GM06990 (cell line): ENCODE measurements around the gene OR2T12.

ENCODE experiments used
- DNase-seq: peaks from one replicate; pipeline ENCODE4 v3.0.0-alpha.2; 2011; ENCODE audit not compliant: insufficient read length; ENCODE audit errors: extremely low read depth
- H3K27me3 ChIP-seq: replicated peaks from 2 replicates; pipeline ENCODE4 v1.6.0; 2011; ENCODE audit warnings: low read length; ENCODE audit not compliant: control insufficient read depth, insufficient read depth
- H3K36me3 ChIP-seq: 2 replicates; pipeline ENCODE4 v1.5.1; 2011; ENCODE audit warnings: low read length; ENCODE audit not compliant: control insufficient read depth, insufficient read depth
- H3K4me3 ChIP-seq: replicated peaks from 2 replicates; pipeline ENCODE4 v1.5.1; 2011; ENCODE audit warnings: low read depth, mild to moderate bottlenecking, control low read depth, low read length
- TF ChIP-seq, protein P1 (sequence below): IDR thresholded peaks from 2 replicates; pipeline ENCODE4 v1.5.1; 2011; ENCODE audit warnings: low read length, control low read depth, mild to moderate bottlenecking, inconsistent platforms; ENCODE audit not compliant: insufficient read depth, poor library complexity, severe bottlenecking

The OR2T12 gene

GRCh38 chr1:248243204-248243603, 60.0 kb downstream of the OR2T12 start:
- Histone ChIP-seq H3K27me3 (no peaks in the 10 kb centered on the region), H3K4me3 (no peak overlapping the region), H3K36me3 (no peaks in the 10 kb centered on the region)
- TF ChIP-seq, protein P1, sequence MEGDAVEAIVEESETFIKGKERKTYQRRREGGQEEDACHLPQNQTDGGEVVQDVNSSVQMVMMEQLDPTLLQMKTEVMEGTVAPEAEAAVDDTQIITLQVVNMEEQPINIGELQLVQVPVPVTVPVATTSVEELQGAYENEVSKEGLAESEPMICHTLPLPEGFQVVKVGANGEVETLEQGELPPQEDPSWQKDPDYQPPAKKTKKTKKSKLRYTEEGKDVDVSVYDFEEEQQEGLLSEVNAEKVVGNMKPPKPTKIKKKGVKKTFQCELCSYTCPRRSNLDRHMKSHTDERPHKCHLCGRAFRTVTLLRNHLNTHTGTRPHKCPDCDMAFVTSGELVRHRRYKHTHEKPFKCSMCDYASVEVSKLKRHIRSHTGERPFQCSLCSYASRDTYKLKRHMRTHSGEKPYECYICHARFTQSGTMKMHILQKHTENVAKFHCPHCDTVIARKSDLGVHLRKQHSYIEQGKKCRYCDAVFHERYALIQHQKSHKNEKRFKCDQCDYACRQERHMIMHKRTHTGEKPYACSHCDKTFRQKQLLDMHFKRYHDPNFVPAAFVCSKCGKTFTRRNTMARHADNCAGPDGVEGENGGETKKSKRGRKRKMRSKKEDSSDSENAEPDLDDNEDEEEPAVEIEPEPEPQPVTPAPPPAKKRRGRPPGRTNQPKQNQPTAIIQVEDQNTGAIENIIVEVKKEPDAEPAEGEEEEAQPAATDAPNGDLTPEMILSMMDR: peak; percentile 88
- peak; percentile 30 for DNase-seq
